GM12892 (cell line): ENCODE results near the gene ASTN2.

Source experiments
- POLR2A ChIP-seq: IDR thresholded peaks from 2 replicates; pipeline ENCODE4 v1.6.1; 2011; ENCODE audit warnings: low read depth, low read length, control low read depth
- POLR2AphosphoS5 ChIP-seq: IDR thresholded peaks from 2 replicates; pipeline ENCODE4 v1.6.1; 2011; ENCODE audit warnings: low read depth, low read length, control low read depth
- TAF1 ChIP-seq: IDR thresholded peaks from 2 replicates; pipeline ENCODE4 v1.6.1; 2011; ENCODE audit warnings: low read depth, mild to moderate bottlenecking, control low read depth, low read length, borderline replicate concordance

- TF ChIP-seq POLR2A (no peak), POLR2AphosphoS5 (no peak), TAF1 (no peak)
Measured at GRCh38 chr9:116749772-116750171, 665.1 kb downstream of the ASTN2 start.
